Memory B cell (primary cell): ENCODE measurements around the gene CASP2.

ENCODE experiments used
- ATAC-seq: fragments of 150-1000 bp; cut with Tn5 transposase; 2 replicates; pipeline ENCODE4 v1.10.0; 2021; ENCODE audit warnings: low read depth, mild to moderate bottlenecking, moderate library complexity
- DNase-seq, 2 donors: peaks; one replicate each; pipeline ENCODE4 v3.0.0; 2022; ENCODE audit warnings: low spot score in 2 of 2
- H3K27ac Mint-ChIP-seq: one replicate; pipeline ENCODE4 v1.8.0; 2022; ENCODE audit warnings: mild to moderate bottlenecking, moderate library complexity, mixed read lengths
- H3K27me3 Mint-ChIP-seq: one replicate; pipeline ENCODE4 v1.8.0; 2022; ENCODE audit warnings: mixed read lengths
- H3K36me3 Mint-ChIP-seq: one replicate; pipeline ENCODE4 v1.8.0; 2022; ENCODE audit warnings: mild to moderate bottlenecking, mixed read lengths
- H3K4me1 Mint-ChIP-seq: one replicate; pipeline ENCODE4 v1.8.0; 2022; ENCODE audit warnings: mixed read lengths
- H3K4me3 Mint-ChIP-seq: one replicate; pipeline ENCODE4 v1.8.0; 2022; ENCODE audit warnings: mild to moderate bottlenecking, moderate library complexity, mixed read lengths
- H3K9me3 Mint-ChIP-seq: one replicate; pipeline ENCODE4 v1.8.0; 2022; ENCODE audit warnings: mixed read lengths

The CASP2 gene

GRCh38 chr7:143346018-143346417, 57.9 kb downstream of the CASP2 start:
- Mint-ChIP-seq H3K27ac (no peak overlapping the region), H3K4me1 (peaks cover 5% of the 10 kb centered on the region), H3K27me3 (peaks cover 23% of the 10 kb centered on the region), H3K4me3 (no peak overlapping the region), H3K9me3 (no peaks in the 10 kb centered on the region), H3K36me3 (no peaks in the 10 kb centered on the region)
- no peak for ATAC-seq
- no peak for DNase-seq

- Mint-ChIP-seq H3K27me3 (peaks cover 28% of the 10 kb centered on the region), H3K9me3 (no peaks in the 10 kb centered on the region), H3K4me3 (no peak overlapping the region), H3K4me1 (peaks cover 5% of the 10 kb centered on the region), H3K36me3 (no peaks in the 10 kb centered on the region), H3K27ac (no peak overlapping the region)
- ATAC-seq (no peak), DNase-seq (no peak)
Measured at GRCh38 chr7:143347950-143348349, 59.8 kb downstream of the CASP2 start.

DNA sequence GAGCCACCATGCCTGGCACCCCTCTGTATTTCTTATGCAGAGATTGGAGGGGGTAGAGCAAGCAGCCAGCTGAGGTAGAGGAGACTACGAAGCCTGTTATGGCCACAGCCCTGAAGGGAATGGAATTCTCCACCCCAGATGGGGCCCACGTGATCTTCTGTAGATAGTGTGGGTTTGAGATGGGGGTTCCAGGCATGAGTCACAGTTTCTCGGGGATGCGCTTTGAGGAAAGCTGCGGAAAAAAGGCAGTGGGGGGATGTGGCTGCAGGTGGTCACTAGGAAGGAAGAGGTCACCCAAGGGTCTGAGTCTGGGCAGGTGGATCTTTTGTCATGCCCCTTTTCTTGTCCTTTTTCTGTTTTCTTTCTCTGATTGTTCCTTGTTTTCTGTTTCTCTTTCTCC, 62.9 kb downstream of the CASP2 start:
- Mint-ChIP-seq H3K4me3 (no peak overlapping the region), H3K36me3 (no peaks in the 10 kb centered on the region), H3K4me1 (no peaks in the 10 kb centered on the region), H3K9me3 (no peaks in the 10 kb centered on the region), H3K27ac (no peak overlapping the region), H3K27me3 (peaks cover 25% of the 10 kb centered on the region)
- ATAC-seq (no peak), DNase-seq (no peak)

- no peak overlapping the region for H3K4me3 Mint-ChIP-seq
- no peaks in the 10 kb centered on the region for H3K9me3 Mint-ChIP-seq
- H3K36me3 Mint-ChIP-seq = no peaks in the 10 kb centered on the region
- H3K27me3 Mint-ChIP-seq = peaks cover 24% of the 10 kb centered on the region
- DNase-seq = no peak
- no peaks in the 10 kb centered on the region for H3K4me1 Mint-ChIP-seq
- no peak overlapping the region for H3K27ac Mint-ChIP-seq
- no peak for ATAC-seq
Measured at GRCh38 chr7:143351574-143351973, 63.4 kb downstream of the CASP2 start.

DNA sequence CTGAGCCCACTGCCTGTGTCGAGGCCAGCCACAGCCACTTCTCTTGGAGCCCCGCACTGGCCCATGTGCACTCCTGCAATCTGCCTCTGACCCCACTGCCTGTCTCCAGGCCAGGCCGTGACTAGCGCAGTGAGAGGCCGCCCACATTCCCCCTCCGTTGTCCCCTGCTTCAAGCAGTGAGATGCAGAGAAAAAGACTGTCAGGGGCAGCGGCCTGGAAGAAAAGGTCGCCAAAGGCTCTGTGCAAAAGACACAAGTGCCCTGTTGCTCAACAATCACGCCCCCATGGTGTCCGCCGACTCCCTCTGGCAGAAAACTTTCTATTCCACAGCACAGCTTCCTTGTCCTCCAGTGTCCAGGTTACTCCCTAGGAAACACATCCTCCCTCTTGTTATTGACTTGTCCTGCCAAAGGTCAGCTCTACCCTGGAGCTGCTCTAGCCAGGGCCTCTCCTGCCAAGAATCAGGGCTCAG, 64.4 kb downstream of the CASP2 start:
- Mint-ChIP-seq H3K4me3 (no peak overlapping the region), H3K27me3 (peaks cover 20% of the 10 kb centered on the region), H3K36me3 (no peaks in the 10 kb centered on the region), H3K9me3 (no peaks in the 10 kb centered on the region), H3K4me1 (no peaks in the 10 kb centered on the region), H3K27ac (no peak overlapping the region)
- ATAC-seq = no peak
- DNase-seq = no peak

- DNase-seq (no peak), ATAC-seq (no peak)
- H3K9me3 Mint-ChIP-seq = no peaks in the 10 kb centered on the region
- H3K4me3 Mint-ChIP-seq = no peak overlapping the region
- H3K4me1 Mint-ChIP-seq = no peaks in the 10 kb centered on the region
- peaks cover 19% of the 10 kb centered on the region for H3K27me3 Mint-ChIP-seq
- no peak overlapping the region for H3K27ac Mint-ChIP-seq
- H3K36me3 Mint-ChIP-seq = no peaks in the 10 kb centered on the region
Measured at GRCh38 chr7:143354376-143354775, 66.2 kb downstream of the CASP2 start.

GRCh38 chr7:143354965-143355364, 66.8 kb downstream of the CASP2 start:
- Mint-ChIP-seq H3K27ac (no peak overlapping the region), H3K9me3 (no peaks in the 10 kb centered on the region), H3K4me3 (no peak overlapping the region), H3K27me3 (peaks cover 17% of the 10 kb centered on the region), H3K36me3 (no peaks in the 10 kb centered on the region), H3K4me1 (no peaks in the 10 kb centered on the region)
- ATAC-seq (no peak), DNase-seq (no peak)

DNA sequence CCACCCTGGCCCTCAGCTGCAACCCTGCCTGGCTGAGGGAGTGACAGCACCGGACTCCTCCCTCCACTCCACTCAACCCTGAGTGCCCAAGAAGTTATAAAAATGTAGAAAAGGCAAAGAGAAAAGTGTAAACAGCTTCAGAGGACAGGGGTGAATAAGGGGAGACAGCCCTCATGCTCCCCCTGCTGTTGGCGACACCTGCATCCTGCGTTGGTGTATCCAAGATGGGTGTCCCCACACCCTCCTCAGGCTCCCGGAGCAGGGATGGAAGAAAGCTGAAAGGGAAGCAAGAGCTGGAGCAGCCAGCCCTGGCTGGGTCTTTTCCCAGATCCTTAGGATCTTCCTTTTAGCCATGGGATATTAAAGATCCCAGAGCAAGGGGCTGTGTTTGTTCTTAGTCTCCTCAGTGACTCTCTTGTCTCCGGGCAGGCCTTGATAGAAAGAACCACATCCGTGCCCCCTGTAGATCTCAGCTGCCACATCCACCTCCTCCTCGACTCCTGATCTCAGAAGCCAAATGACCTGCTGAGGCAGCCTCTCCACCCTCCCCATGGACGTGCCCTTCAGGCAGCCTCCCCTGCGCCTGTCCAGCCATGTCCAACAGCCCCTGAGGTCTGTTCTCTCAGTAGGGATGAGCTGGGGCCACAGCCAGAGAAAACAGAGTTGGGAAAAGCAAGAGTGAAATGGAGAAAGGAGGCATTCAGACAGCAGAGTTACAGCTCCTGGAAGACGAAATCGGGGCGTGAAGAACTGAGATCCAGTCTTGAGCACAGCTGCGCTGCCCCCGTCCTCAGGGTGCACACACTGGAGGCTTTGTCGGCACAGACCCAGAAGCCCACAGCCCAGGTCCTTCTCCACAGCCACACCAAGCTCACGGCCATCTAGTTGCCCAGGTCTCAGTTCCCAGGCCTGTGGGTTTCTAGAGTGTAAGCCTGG, 67.6 kb downstream of the CASP2 start:
- no peaks in the 10 kb centered on the region for H3K9me3 Mint-ChIP-seq
- H3K4me3 Mint-ChIP-seq = no peak overlapping the region
- H3K27me3 Mint-ChIP-seq = peaks cover 19% of the 10 kb centered on the region
- no peak for DNase-seq
- H3K4me1 Mint-ChIP-seq = no peaks in the 10 kb centered on the region
- no peaks in the 10 kb centered on the region for H3K36me3 Mint-ChIP-seq
- no peak for ATAC-seq
- H3K27ac Mint-ChIP-seq = no peak overlapping the region

- DNase-seq (no peak), ATAC-seq (no peak)
- no peak overlapping the region for H3K27ac Mint-ChIP-seq
- no peak overlapping the region for H3K4me3 Mint-ChIP-seq
- H3K4me1 Mint-ChIP-seq = no peaks in the 10 kb centered on the region
- H3K27me3 Mint-ChIP-seq = peaks cover 17% of the 10 kb centered on the region
- no peaks in the 10 kb centered on the region for H3K36me3 Mint-ChIP-seq
- no peaks in the 10 kb centered on the region for H3K9me3 Mint-ChIP-seq
Measured at GRCh38 chr7:143356414-143357050, 68.4 kb downstream of the CASP2 start.
